Ecto neural progenitor cell (in vitro differentiated cells): ENCODE data around the gene CCDC178.
"Not testable (repeated sequence)": the region's sequence is repeated elsewhere in the genome, so short reads cannot be mapped to it uniquely, and the experiment has no call there.

ENCODE experiments used
- DNase-seq: peaks from one replicate; pipeline ENCODE4 v3.0.0-alpha.2; 2018; ENCODE audit warnings: low spot score

Gene CCDC178

GRCh38 chr18:33231474-33232317 lies 208.8 kb downstream of the CCDC178 start:
- DNase-seq, result peak; percentile 83

- no peak for DNase-seq
Observed at GRCh38 chr18:33212363-33212762, 228.2 kb downstream of the CCDC178 start.

GRCh38 chr18:33210575-33211189 lies 229.8 kb downstream of the CCDC178 start:
- DNase-seq, result no peak

- no peak for DNase-seq
Observed at GRCh38 chr18:33205777-33206176, 234.7 kb downstream of the CCDC178 start.

GRCh38 chr18:33201509-33201926 lies 239.0 kb downstream of the CCDC178 start:
- DNase-seq, result peak; percentile 60

GRCh38 chr18:33195795-33196194 lies 244.7 kb downstream of the CCDC178 start:
- DNase-seq, result no peak

GRCh38 chr18:33194793-33195192 lies 245.7 kb downstream of the CCDC178 start:
- no peak for DNase-seq

- DNase-seq, result no peak
Observed at GRCh38 chr18:33184958-33185357, 255.6 kb downstream of the CCDC178 start.

- DNase-seq, result no peak
Observed at GRCh38 chr18:33184175-33184574, 256.3 kb downstream of the CCDC178 start.

GRCh38 chr18:33183136-33183535 lies 257.4 kb downstream of the CCDC178 start:
- no peak for DNase-seq

GRCh38 chr18:33181016-33181415 lies 259.5 kb downstream of the CCDC178 start:
- DNase-seq, result no peak

- DNase-seq, result no peak
Observed at GRCh38 chr18:33169218-33169617, 271.3 kb downstream of the CCDC178 start.

GRCh38 chr18:33164121-33164520 lies 276.4 kb downstream of the CCDC178 start:
- not testable (repeated sequence) for DNase-seq

GRCh38 chr18:33161131-33161530 lies 279.4 kb downstream of the CCDC178 start:
- DNase-seq, result no peak

- DNase-seq, result no peak
Observed at GRCh38 chr18:33159151-33159550, 281.4 kb downstream of the CCDC178 start.

GRCh38 chr18:33157893-33158292 lies 282.6 kb downstream of the CCDC178 start:
- no peak for DNase-seq

- no peak for DNase-seq
Observed at GRCh38 chr18:33156906-33157470, 283.5 kb downstream of the CCDC178 start.

- DNase-seq, result no peak
Observed at GRCh38 chr18:33154049-33154448, 286.5 kb downstream of the CCDC178 start.

GRCh38 chr18:33152376-33152775 lies 288.1 kb downstream of the CCDC178 start:
- no peak for DNase-seq

- not testable (repeated sequence) for DNase-seq
Observed at GRCh38 chr18:33147811-33148210, 292.7 kb downstream of the CCDC178 start.

- no peak for DNase-seq
Observed at GRCh38 chr18:33146014-33146413, 294.5 kb downstream of the CCDC178 start.

- DNase-seq, result no peak
Observed at GRCh38 chr18:33135951-33136660, 304.4 kb downstream of the CCDC178 start.
